Endothelial cell (in vitro differentiated cells): ENCODE data around the gene RIN3. TPM values are rescaled to one million over a fixed set of nuclear protein-coding genes. Genes with fewer than 3 reads are reported as not detected.

Experiments used
- DNase-seq: peaks from one replicate; pipeline ENCODE4 v3.0.0; 2021; ENCODE audit warnings: low spot score
- H3K27ac Mint-ChIP-seq: one replicate; pipeline ENCODE4 v1.8.0; 2021; ENCODE audit warnings: mixed read lengths, inconsistent platforms; ENCODE audit not compliant: unreplicated experiment
- H3K27me3 Mint-ChIP-seq: one replicate; pipeline ENCODE4 v1.8.0; 2021; ENCODE audit warnings: mild to moderate bottlenecking, moderate library complexity, mixed read lengths, inconsistent platforms; ENCODE audit not compliant: unreplicated experiment
- H3K36me3 Mint-ChIP-seq: one replicate; pipeline ENCODE4 v1.8.0; 2021; ENCODE audit warnings: mild to moderate bottlenecking, low read depth, mixed read lengths, inconsistent platforms; ENCODE audit not compliant: unreplicated experiment
- H3K4me1 Mint-ChIP-seq: one replicate; pipeline ENCODE4 v1.8.0; 2021; ENCODE audit warnings: mild to moderate bottlenecking, mixed read lengths, inconsistent platforms; ENCODE audit not compliant: unreplicated experiment
- H3K4me3 Mint-ChIP-seq: one replicate; pipeline ENCODE4 v1.8.0; 2021; ENCODE audit warnings: mild to moderate bottlenecking, mixed read lengths, inconsistent platforms; ENCODE audit not compliant: unreplicated experiment
- H3K9me3 Mint-ChIP-seq: one replicate; pipeline ENCODE4 v1.8.0; 2021; ENCODE audit warnings: mixed read lengths, inconsistent platforms; ENCODE audit not compliant: unreplicated experiment
- CTCF ChIP-seq: fragments of 200-600 bp; sonication (generic); IDR thresholded peaks from one replicate; pipeline ENCODE4 v1.5.0; 2021; ENCODE audit warnings: antibody characterized with exemption; ENCODE audit not compliant: unreplicated experiment
- total RNA-seq: library from RNA; stranded (reverse); fragmentation: NEBNext Ultra II Directional; extraction: Animal tissue kit (Norgen Biotek cat#: 25700); gene quantifications from one replicate; pipeline ENCODE4 v1.2.1, GENCODE V29; 2021; ENCODE audit not compliant: unreplicated experiment

RIN3 gene
- total RNA-seq, 1 donor from 2014 or later = 25.8 TPM

GRCh38 chr14:92516966-92517506 lies 3.5 kb downstream of the RIN3 start:
- Mint-ChIP-seq H3K4me3 (no peak overlapping the region), H3K4me1 (peaks cover 9% of the 10 kb centered on the region), H3K27me3 (peaks cover 8% of the 10 kb centered on the region), H3K27ac (no peak overlapping the region), H3K36me3 (peaks cover 11% of the 10 kb centered on the region), H3K9me3 (no peaks in the 10 kb centered on the region)
- DNase-seq = no peak
- TF ChIP-seq CTCF = no peak

GRCh38 chr14:92517761-92518160 lies 4.2 kb downstream of the RIN3 start:
- Mint-ChIP-seq H3K4me3 (no peak overlapping the region), H3K9me3 (no peaks in the 10 kb centered on the region), H3K27me3 (peaks cover 3% of the 10 kb centered on the region), H3K4me1 (peaks cover 4% of the 10 kb centered on the region), H3K36me3 (peaks cover 11% of the 10 kb centered on the region), H3K27ac (no peak overlapping the region)
- DNase-seq = no peak
- TF ChIP-seq CTCF = no peak

- DNase-seq = no peak
- TF ChIP-seq CTCF = no peak
- Mint-ChIP-seq H3K4me3 (no peak overlapping the region), H3K27me3 (peaks cover 5% of the 10 kb centered on the region), H3K27ac (no peak overlapping the region), H3K9me3 (no peaks in the 10 kb centered on the region), H3K4me1 (peaks cover 4% of the 10 kb centered on the region), H3K36me3 (peaks cover 11% of the 10 kb centered on the region)
Observed at GRCh38 chr14:92519246-92520101, 5.9 kb downstream of the RIN3 start.

GRCh38 chr14:92520102-92521057 lies 6.8 kb downstream of the RIN3 start:
- no peak for DNase-seq
- no peak overlapping the region for H3K4me3 Mint-ChIP-seq
- H3K4me1 Mint-ChIP-seq = peaks cover 4% of the 10 kb centered on the region
- no peak for TF ChIP-seq CTCF
- no peaks in the 10 kb centered on the region for H3K9me3 Mint-ChIP-seq
- H3K36me3 Mint-ChIP-seq = peaks cover 11% of the 10 kb centered on the region
- H3K27ac Mint-ChIP-seq = no peak overlapping the region
- peaks cover 5% of the 10 kb centered on the region for H3K27me3 Mint-ChIP-seq
